NCI-H146 treated with DMSO at 0.1 percent for 48 hours (cell line): Measurements from ENCODE around the gene ERGIC3.

Source experiments
- DNase-seq: peaks from one replicate; lab custom pipeline; 2025; ENCODE audit not compliant: unreplicated experiment; lab: John Stamatoyannopoulos, UW

Gene ERGIC3

GRCh38 chr20:35541783-35542662, at the start of gene ERGIC3:
Gene ERGIC3, plus strand, starts transcription at chr20:35542078. Its CDS starts 20 bp downstream, at chr20:35542098.
- peak; percentile 98 for DNase-seq

GRCh38 chr20:35492352-35492751, 49.5 kb upstream of the ERGIC3 start:
- DNase-seq: no peak

- DNase-seq: no peak
These were observed 45.4 kb upstream of the ERGIC3 start for GRCh38 chr20:35496481-35496880.

- no peak for DNase-seq
These were observed 44.6 kb upstream of the ERGIC3 start for GRCh38 chr20:35497320-35497719.

DNA sequence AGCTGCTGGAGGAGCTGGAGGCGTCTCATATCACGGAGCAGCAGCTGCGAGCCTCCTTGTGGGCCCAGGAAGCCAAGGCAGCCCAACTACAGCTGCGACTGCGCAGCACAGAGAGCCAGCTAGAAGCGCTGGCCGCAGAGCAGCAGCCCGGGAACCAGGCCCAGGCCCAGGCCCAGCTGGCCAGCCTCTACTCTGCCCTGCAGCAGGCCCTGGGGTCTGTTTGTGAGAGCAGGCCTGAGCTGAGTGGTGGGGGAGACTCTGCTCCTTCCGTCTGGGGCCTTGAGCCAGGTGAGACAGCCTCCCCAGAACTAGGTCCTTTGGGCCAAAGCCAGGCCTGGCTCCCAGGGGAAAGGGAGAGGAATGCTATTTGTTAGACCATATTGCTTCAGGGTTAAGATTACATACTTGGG, 44.1 kb upstream of the ERGIC3 start:
- no peak for DNase-seq

- DNase-seq: no peak
These were observed 42.6 kb upstream of the ERGIC3 start for GRCh38 chr20:35499271-35499670.

- DNase-seq: no peak
These were observed 39.5 kb upstream of the ERGIC3 start for GRCh38 chr20:35502352-35502751.

DNA sequence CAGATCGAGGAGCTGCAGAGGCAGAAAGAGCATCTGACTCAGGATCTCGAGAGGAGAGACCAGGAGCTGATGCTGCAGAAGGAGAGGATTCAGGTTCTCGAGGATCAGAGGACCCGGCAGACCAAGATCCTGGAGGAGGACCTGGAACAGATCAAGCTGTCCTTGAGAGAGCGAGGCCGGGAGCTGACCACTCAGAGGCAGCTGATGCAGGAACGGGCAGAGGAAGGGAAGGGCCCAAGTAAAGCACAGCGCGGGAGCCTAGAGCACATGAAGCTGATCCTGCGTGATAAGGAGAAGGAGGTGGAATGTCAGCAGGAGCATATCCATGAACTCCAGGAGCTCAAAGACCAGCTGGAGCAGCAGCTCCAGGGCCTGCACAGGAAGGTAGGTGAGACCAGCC, 38.6 kb upstream of the ERGIC3 start:
- DNase-seq: no peak

- no peak for DNase-seq
These were observed 37.9 kb upstream of the ERGIC3 start for GRCh38 chr20:35503841-35504561.

DNA sequence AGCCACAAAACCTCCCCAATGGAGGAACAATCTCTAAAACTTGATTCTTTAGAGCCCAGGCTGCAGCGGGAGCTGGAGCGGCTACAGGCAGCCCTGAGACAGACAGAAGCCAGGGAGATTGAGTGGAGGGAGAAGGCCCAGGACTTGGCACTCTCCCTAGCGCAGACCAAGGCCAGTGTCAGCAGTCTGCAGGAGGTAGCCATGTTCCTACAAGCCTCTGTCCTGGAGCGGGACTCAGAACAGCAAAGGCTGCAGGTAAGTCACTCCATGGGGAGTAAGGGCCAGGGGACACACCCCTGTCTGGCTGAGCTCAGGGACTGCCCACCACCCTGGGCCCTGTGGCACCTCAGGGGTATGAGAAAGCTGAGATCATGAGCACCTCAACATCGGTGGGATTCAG, 37.1 kb upstream of the ERGIC3 start:
- no peak for DNase-seq

DNA sequence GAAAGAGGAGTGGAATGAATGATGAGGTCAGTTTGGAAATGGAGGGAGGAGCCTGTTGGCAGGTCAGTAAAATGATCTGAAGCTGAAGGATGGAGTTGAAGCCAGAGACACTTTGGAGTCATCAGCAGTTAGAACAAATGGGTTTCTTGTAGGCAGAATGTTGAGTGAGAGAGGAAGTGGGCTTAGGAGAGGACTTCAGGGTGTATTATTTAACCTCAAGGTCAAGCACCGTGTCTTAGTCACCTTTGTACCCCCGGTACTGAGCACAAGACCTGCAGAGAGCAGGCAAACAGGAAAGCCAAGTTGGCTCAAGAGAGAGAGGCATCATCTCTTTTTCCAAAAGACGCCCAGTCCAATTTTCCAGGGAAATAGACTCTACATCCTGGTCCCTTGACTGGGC, 35.7 kb upstream of the ERGIC3 start:
- no peak for DNase-seq

DNA sequence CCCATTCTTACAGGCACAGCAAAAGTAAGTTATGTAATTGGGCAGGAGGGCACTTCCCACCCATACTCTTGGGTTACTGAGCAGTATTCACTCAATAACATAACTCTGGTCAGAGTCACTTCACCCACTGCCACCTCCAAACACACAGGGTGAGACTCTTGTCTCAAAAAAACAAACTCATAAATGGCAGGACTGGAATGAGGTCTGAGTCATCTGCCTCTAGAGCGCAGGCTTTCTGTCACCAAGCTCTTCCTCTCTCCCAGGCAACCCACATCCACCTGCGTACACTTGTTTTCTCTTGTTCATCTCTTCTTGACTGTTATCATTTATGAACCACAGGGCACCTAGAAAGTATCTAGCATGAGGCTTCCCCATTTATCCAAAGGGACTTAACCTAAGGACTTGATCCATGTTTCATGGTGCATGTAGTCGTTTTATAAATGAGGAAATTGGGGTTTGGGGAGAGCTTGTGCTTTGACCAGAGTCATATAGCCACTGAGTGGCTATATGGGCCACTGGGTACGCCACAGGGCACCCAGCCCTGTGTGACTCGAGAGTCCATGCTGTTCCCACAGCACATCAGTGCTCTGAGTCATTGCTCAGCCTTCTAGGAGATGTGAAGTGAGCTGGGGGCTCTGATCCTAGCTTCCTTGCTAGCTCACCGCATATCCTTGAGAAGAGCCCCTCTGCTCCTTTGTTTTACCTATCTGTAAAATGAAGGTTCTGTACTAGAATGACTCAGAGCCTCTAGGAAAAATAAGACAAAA, 34.8 kb upstream of the ERGIC3 start:
- no peak for DNase-seq

GRCh38 chr20:35508493-35509218, 33.2 kb upstream of the ERGIC3 start:
- DNase-seq: no peak

- DNase-seq: no peak
These were observed 30.7 kb upstream of the ERGIC3 start for GRCh38 chr20:35510951-35511735.

DNA sequence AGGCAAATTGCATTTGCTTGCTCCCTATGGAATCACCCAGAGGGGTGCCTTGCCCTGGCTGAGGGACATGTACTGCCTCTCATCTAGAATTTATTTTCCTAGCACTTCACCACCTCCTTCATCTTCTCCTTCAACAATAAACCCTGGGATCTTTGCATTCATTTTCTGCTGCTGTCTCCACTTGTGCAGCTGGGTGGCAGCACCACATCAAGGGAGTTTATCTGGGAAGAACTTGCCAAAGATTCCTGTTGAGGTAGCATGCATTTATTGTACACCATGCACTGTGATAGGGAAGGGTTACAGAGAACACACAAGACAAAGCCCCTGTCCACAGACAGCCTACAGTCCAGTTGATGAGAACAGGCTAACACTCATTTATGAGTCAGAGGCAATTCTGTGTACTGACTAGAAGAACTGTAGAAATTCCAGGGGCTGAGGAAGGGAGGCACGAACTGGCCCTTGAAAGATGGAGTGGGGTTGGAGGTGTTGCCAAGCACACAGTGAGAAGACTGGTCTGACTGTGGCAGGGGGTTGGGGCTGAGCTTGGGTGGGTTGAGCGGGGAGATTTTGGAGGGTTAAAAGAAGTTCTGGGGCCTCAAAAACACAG, 30.0 kb upstream of the ERGIC3 start:
- no peak for DNase-seq

GRCh38 chr20:35514371-35514932, 27.4 kb upstream of the ERGIC3 start:
- DNase-seq: no peak

DNA sequence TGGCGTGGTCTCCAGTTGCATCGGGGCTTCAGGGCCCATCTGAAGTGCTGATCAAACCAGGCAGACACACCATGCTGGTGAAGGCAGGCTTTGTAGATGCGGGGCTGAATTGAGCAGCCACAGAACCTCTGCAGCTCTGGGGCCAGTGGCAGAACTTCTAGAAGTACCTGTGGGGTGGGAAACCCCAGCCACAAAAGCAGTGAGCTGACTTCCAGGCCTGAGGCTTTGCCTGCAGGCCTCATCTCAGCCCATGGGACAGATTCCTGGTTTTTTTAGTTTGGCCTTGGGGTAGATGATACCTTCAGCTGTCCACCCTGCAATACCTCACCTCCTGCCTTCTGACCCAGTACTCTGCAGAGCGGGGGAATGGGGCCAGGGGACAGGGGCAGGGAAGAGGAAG, 26.5 kb upstream of the ERGIC3 start:
- no peak for DNase-seq

- DNase-seq: no peak
These were observed 25.8 kb upstream of the ERGIC3 start for GRCh38 chr20:35515949-35516645.

- DNase-seq: no peak
These were observed 24.8 kb upstream of the ERGIC3 start for GRCh38 chr20:35517125-35517524.
